ENCODE data around the gene MMP25. TPM values are rescaled to one million over a fixed set of nuclear protein-coding genes. Genes with fewer than 3 reads are reported as not detected.

Gene MMP25
- total and polyA plus RNA-seq, 9 of the 15 experiments (the other 6 are each of a cell fraction or from before 2014, with no cell fraction given) = 0.03 to 0.04 TPM; not detected in 7

- TF ChIP-seq CUX1 (CRISPR knock-in tag; IDR thresholded peaks at IDR 0.05) (no peak), HDAC3 (IDR thresholded peaks at IDR 0.05; ENCODE audit: borderline replicate concordance, partially characterized antibody) (no peak), FUS (optimal IDR thresholded peaks at IDR 0.05; ENCODE audit: low read depth, low read length) (peak; percentile 62), ZBTB8A (IDR thresholded peaks at IDR 0.05; ENCODE audit: partially characterized antibody) (no peak), ZNF830 (CRISPR knock-in tag; IDR thresholded peaks at IDR 0.05) (no peak), ZBTB43 (CRISPR knock-in tag; IDR thresholded peaks at IDR 0.05) (no peak), VEZF1 (CRISPR knock-in tag; IDR thresholded peaks at IDR 0.05) (peak; percentile 90), GATAD2B (IDR thresholded peaks at IDR 0.05; ENCODE audit: borderline replicate concordance) (peak; percentile 90; the same call in 1 of the 2 replicates), SMARCB1 (IDR thresholded peaks at IDR 0.05; ENCODE audit: insufficient read length, low read depth) (no peak), HDAC6 (IDR thresholded peaks at IDR 0.05; ENCODE audit: low read depth, low read length) (no peak), RFX5 (IDR thresholded peaks at IDR 0.05; ENCODE audit: low read depth, low read length) (no peak), LARP7 (IDR thresholded peaks at IDR 0.05) (no peak), ZNF253 (CRISPR knock-in tag; conservative IDR thresholded peaks at IDR 0.05) (no peak), ZNF589 (CRISPR knock-in tag; IDR thresholded peaks at IDR 0.05; ENCODE audit: low read depth) (no peak), TAF9B (IDR thresholded peaks at IDR 0.05; ENCODE audit: partially characterized antibody) (no peak), ZBTB11 (CRISPR knock-in tag; IDR thresholded peaks at IDR 0.05) (peak in 2 of 3 experiments; percentile 34 to 88; a peak in 3 of 6 replicates)
Observed at GRCh38 chr16:3059041-3059722, 12.8 kb downstream of the MMP25 start (continued).

Data from K562 (cell line).